Mesenchymal stem cell (in vitro differentiated cells and primary cell): ENCODE data around the gene TRHDE.

ENCODE experiments used
- DNase-seq: peaks from one replicate; pipeline ENCODE4 v3.0.0-alpha.2; 2013
- H2AFZ ChIP-seq: one replicate; pipeline ENCODE4 v1.6.1; 2013; ENCODE audit warnings: low read depth, mild to moderate bottlenecking, control low read depth, inconsistent platforms, low read length, moderate library complexity
- H2AK5ac ChIP-seq: 2 replicates; pipeline ENCODE4 v1.6.1; 2013; ENCODE audit warnings: low read length, moderate library complexity, mild to moderate bottlenecking, inconsistent platforms; ENCODE audit not compliant: severe bottlenecking
- H2BK120ac ChIP-seq: one replicate; pipeline ENCODE4 v1.6.1; 2013; ENCODE audit warnings: low read depth, mild to moderate bottlenecking, inconsistent platforms, low read length, moderate library complexity
- H2BK12ac ChIP-seq, 2 experiments: one replicate each; pipeline ENCODE4 v1.6.1; 2013; ENCODE audit warnings: inconsistent platforms in 2 of 2, low read length in 2 of 2, mild to moderate bottlenecking in 2 of 2, moderate library complexity in 2 of 2, control low read depth in 1 of 2
- H2BK15ac ChIP-seq: one replicate; pipeline ENCODE4 v1.6.1; 2013; ENCODE audit warnings: mild to moderate bottlenecking, low read depth, inconsistent platforms; ENCODE audit not compliant: poor library complexity, severe bottlenecking
- H2BK5ac ChIP-seq: 2 replicates; pipeline ENCODE4 v1.6.1; 2013; ENCODE audit warnings: low read depth, mild to moderate bottlenecking, low read length, control low read depth, inconsistent platforms; ENCODE audit not compliant: poor library complexity, severe bottlenecking
- H3K14ac ChIP-seq, 2 experiments: one replicate each; pipeline ENCODE4 v1.6.1; 2013; ENCODE audit warnings: inconsistent platforms in 2 of 2, low read length in 2 of 2, control low read depth in 1 of 2, mild to moderate bottlenecking in 1 of 2, moderate library complexity in 1 of 2
- H3K18ac ChIP-seq, 2 experiments: one replicate each; pipeline ENCODE4 v1.6.1; 2013; ENCODE audit warnings: inconsistent platforms in 2 of 2, low read length in 2 of 2, control low read depth in 1 of 2, low read depth in 1 of 2, mild to moderate bottlenecking in 1 of 2
- H3K23ac ChIP-seq, 2 experiments: one replicate each; pipeline ENCODE4 v1.6.1; 2013; ENCODE audit warnings: inconsistent platforms in 2 of 2, low read length in 2 of 2, mild to moderate bottlenecking in 2 of 2, moderate library complexity in 2 of 2, control low read depth in 1 of 2
- H3K27ac ChIP-seq: 2 replicates; pipeline ENCODE4 v1.5.1; 2013; ENCODE audit warnings: mild to moderate bottlenecking, moderate library complexity, low read length, control low read depth, inconsistent platforms; ENCODE audit not compliant: poor library complexity, severe bottlenecking
- H3K27me3 ChIP-seq, 2 experiments: 2 replicates each; pipeline versions ENCODE4 v1.6.1 to v1.7.0; 2013; ENCODE audit warnings: low read length in 2 of 2, mild to moderate bottlenecking in 2 of 2, moderate library complexity in 2 of 2, control low read depth in 1 of 2, inconsistent platforms in 1 of 2; ENCODE audit not compliant: control insufficient read depth in 1 of 2, insufficient read depth in 1 of 2
- H3K36me3 ChIP-seq, 2 experiments: 2 replicates each; pipeline versions ENCODE4 v1.6.1 to v1.7.0; 2013; ENCODE audit warnings: low read length in 2 of 2, control low read depth in 1 of 2, inconsistent platforms in 1 of 2, low read depth in 1 of 2, mild to moderate bottlenecking in 1 of 2; ENCODE audit not compliant: insufficient read depth in 2 of 2, control insufficient read depth in 1 of 2
- H3K4ac ChIP-seq, 2 experiments: one replicate each; pipeline ENCODE4 v1.6.1; 2013; ENCODE audit warnings: inconsistent platforms in 2 of 2, low read length in 2 of 2, mild to moderate bottlenecking in 2 of 2, moderate library complexity in 2 of 2, control low read depth in 1 of 2, low read depth in 1 of 2
- H3K4me1 ChIP-seq: 2 replicates; pipeline ENCODE4 v1.6.1; 2013; ENCODE audit warnings: low read depth, low read length, control low read depth; ENCODE audit not compliant: control insufficient read depth, insufficient read depth
- H3K4me2 ChIP-seq: 2 replicates; pipeline ENCODE4 v1.6.1; 2013; ENCODE audit warnings: low read length, mild to moderate bottlenecking, inconsistent platforms; ENCODE audit not compliant: poor library complexity, severe bottlenecking
- H3K4me3 ChIP-seq, 2 experiments: 2 replicates each; pipeline versions ENCODE4 v1.5.1 to v1.7.0; 2013; ENCODE audit warnings: low read length in 2 of 2, mild to moderate bottlenecking in 2 of 2, control low read depth in 1 of 2, low read depth in 1 of 2; ENCODE audit not compliant: insufficient read depth in 1 of 2
- H3K79me1 ChIP-seq: replicated peaks from 2 replicates; pipeline ENCODE4 v1.6.1; 2013; ENCODE audit warnings: mild to moderate bottlenecking, control low read depth, low read length, inconsistent platforms; ENCODE audit not compliant: poor library complexity, severe bottlenecking
- H3K9ac ChIP-seq: 2 replicates; pipeline ENCODE4 v1.7.0; 2013; ENCODE audit warnings: mild to moderate bottlenecking, low read length, moderate library complexity
- H3K9me3 ChIP-seq: 2 replicates; pipeline ENCODE4 v1.7.0; 2013; ENCODE audit warnings: mild to moderate bottlenecking, low read length; ENCODE audit not compliant: control insufficient read depth
- H4K8ac ChIP-seq: one replicate; pipeline ENCODE4 v1.6.1; 2013; ENCODE audit warnings: inconsistent platforms, mild to moderate bottlenecking, low read length, moderate library complexity
- H4K91ac ChIP-seq: one replicate; pipeline ENCODE4 v1.6.1; 2013; ENCODE audit warnings: mild to moderate bottlenecking, low read length, inconsistent platforms
- WGBS: methylation state at CpG from one replicate; pipeline ENCODE4 v1.1.7; 2013; ENCODE audit warnings: mixed read lengths; 5-methylcytosine and 5-hydroxymethylcytosine counted together

TRHDE gene

GRCh38 chr12:72338437-72338836, 66.3 kb downstream of the TRHDE start:
- Histone ChIP-seq H3K4me1 (no peaks in the 10 kb centered on the region), H2BK15ac (no peak overlapping the region), H3K36me3 (no peaks in the 10 kb centered on the region), H3K27ac (no peak overlapping the region), H3K79me1 (no peaks in the 10 kb centered on the region), H3K9me3 (no peaks in the 10 kb centered on the region), H3K9ac (no peak overlapping the region), H3K23ac (no peak overlapping the region), H2BK5ac (no peak overlapping the region), H4K91ac (no peak overlapping the region), H2BK12ac (no peak overlapping the region), H3K4ac (no peak overlapping the region), H3K18ac (no peak overlapping the region), H4K8ac (no peak overlapping the region), H3K4me3 (no peak overlapping the region), H3K27me3 (no peaks in the 10 kb centered on the region), H2BK120ac (no peak overlapping the region), H3K4me2 (no peak overlapping the region), H3K14ac (no peak overlapping the region), H2AFZ (no peak overlapping the region), H2AK5ac (no peak overlapping the region)
- no peak for DNase-seq
- WGBS, result 95% methylated on average over 2 of the region's 4 CpGs

DNA sequence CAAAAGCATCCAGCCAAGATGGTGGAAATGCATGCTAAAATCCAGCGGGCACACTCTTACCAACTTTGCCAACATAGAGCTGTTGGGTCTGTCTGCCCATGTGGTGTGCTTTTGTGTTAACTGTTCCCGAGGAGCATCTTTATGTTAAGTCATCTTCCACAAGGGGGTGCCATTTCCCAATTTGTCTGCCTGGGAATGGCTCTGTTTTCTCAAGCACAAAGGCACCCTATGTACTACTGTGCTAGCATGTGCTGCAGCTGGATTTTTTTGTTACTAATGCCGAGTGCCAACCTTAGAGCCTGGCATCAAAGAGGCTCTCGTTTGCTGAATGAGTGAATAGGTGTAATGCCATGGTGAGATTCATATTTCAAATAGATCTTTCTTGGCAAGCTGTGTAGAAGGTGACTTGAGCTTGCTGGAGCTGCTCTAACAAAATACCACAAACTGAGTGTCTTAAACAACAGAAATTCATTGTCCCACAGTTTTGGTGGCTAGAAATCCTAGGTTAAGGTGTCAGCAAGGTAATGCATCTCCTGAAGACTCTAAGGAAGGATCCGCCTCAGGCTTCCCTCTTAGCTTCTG, 74.3 kb downstream of the TRHDE start:
- Histone ChIP-seq H4K8ac (no peak overlapping the region), H3K27me3 (no peaks in the 10 kb centered on the region), H2BK120ac (no peak overlapping the region), H2BK15ac (no peak overlapping the region), H3K4ac (no peak overlapping the region), H3K4me3 (no peak overlapping the region), H2BK12ac (no peak overlapping the region), H2AK5ac (no peak overlapping the region), H3K79me1 (no peaks in the 10 kb centered on the region), H3K9ac (no peak overlapping the region), H3K18ac (no peak overlapping the region), H3K14ac (no peak overlapping the region), H2BK5ac (no peak overlapping the region), H3K36me3 (no peaks in the 10 kb centered on the region), H3K4me2 (no peak overlapping the region), H3K23ac (no peak overlapping the region), H2AFZ (no peak overlapping the region), H3K4me1 (no peaks in the 10 kb centered on the region), H4K91ac (no peak overlapping the region), H3K9me3 (no peaks in the 10 kb centered on the region), H3K27ac (no peak overlapping the region)
- peak; percentile 77 for DNase-seq
- 42% methylated on average over 5 of the region's 5 CpGs for WGBS

DNA sequence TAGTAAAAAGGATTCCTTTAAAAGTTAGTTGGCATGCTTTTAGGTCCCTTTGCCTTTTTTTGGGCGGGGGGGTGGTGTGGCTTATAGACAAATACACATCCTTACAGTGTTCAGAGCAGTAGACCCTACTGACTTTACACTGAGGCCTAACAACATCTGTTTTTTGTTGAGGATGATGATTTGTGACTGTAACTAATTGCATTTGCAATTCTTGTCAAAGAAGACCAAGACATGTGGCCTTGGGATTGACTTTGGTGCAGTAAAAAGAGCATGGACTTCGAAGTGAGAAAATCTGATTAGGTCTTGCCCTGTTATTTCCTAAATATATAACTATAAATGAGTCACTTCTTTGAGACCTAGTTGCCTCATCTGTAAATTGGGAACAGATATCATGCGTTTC, 77.3 kb downstream of the TRHDE start:
- H3K36me3 ChIP-seq, result no peaks in the 10 kb centered on the region
- H3K14ac ChIP-seq, result no peak overlapping the region
- no peak overlapping the region for H3K18ac ChIP-seq
- no peak overlapping the region for H4K91ac ChIP-seq
- H2AK5ac ChIP-seq, result no peak overlapping the region
- no peaks in the 10 kb centered on the region for H3K27me3 ChIP-seq
- no peak overlapping the region for H3K23ac ChIP-seq
- H3K4ac ChIP-seq, result no peak overlapping the region
- H3K9me3 ChIP-seq, result no peaks in the 10 kb centered on the region
- H2BK15ac ChIP-seq, result no peak overlapping the region
- no peak overlapping the region for H3K9ac ChIP-seq
- H4K8ac ChIP-seq, result no peak overlapping the region
- H3K4me1 ChIP-seq, result no peaks in the 10 kb centered on the region
- no peak overlapping the region for H2AFZ ChIP-seq
- H3K27ac ChIP-seq, result no peak overlapping the region
- H2BK5ac ChIP-seq, result no peak overlapping the region
- 100% methylated on average over 1 of the region's 3 CpGs for WGBS
- no peak for DNase-seq
- no peak overlapping the region for H3K4me3 ChIP-seq
- H2BK12ac ChIP-seq, result no peak overlapping the region
- H3K79me1 ChIP-seq, result no peaks in the 10 kb centered on the region
- no peak overlapping the region for H2BK120ac ChIP-seq
- H3K4me2 ChIP-seq, result no peak overlapping the region

DNA sequence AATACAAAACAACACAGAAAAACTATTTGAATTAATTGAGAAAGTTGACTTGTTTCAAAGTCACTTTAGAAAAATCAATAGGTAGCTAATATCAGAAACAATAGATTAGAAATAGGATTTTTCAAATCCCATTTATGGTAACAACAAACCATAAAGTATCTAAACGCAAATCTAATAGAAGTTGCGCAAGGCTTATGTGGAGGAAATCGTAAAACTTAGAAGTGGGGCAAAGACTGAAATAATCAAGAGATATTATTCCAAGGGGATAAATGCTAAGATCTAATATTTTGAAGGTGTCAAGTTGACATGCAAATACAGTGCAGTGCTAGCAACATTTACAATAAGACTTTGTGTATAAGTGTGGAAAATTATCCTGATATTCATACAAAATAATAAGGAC, 87.2 kb downstream of the TRHDE start:
- Histone ChIP-seq H2BK5ac (no peak overlapping the region), H2BK12ac (no peak overlapping the region), H3K27ac (no peak overlapping the region), H3K4me3 (no peak overlapping the region), H3K36me3 (no peaks in the 10 kb centered on the region), H2AFZ (no peak overlapping the region), H3K23ac (no peak overlapping the region), H3K4me1 (no peaks in the 10 kb centered on the region), H4K8ac (no peak overlapping the region), H3K9me3 (no peaks in the 10 kb centered on the region), H3K27me3 (no peaks in the 10 kb centered on the region), H3K4ac (no peak overlapping the region), H2BK120ac (no peak overlapping the region), H3K79me1 (no peaks in the 10 kb centered on the region), H4K91ac (no peak overlapping the region), H3K4me2 (no peak overlapping the region), H2AK5ac (no peak overlapping the region), H3K9ac (no peak overlapping the region), H2BK15ac (no peak overlapping the region), H3K18ac (no peak overlapping the region), H3K14ac (no peak overlapping the region)
- DNase-seq, result no peak
- 100% methylated on average over 3 of the region's 3 CpGs for WGBS
